ENCODE measurements around the gene FANCB.

FANCB gene

GRCh38 chrX:14903891-14904290 lies 31.0 kb upstream of the FANCB start:
- H3K27ac ChIP-seq = no peak overlapping the region
- TF ChIP-seq, protein P1, sequence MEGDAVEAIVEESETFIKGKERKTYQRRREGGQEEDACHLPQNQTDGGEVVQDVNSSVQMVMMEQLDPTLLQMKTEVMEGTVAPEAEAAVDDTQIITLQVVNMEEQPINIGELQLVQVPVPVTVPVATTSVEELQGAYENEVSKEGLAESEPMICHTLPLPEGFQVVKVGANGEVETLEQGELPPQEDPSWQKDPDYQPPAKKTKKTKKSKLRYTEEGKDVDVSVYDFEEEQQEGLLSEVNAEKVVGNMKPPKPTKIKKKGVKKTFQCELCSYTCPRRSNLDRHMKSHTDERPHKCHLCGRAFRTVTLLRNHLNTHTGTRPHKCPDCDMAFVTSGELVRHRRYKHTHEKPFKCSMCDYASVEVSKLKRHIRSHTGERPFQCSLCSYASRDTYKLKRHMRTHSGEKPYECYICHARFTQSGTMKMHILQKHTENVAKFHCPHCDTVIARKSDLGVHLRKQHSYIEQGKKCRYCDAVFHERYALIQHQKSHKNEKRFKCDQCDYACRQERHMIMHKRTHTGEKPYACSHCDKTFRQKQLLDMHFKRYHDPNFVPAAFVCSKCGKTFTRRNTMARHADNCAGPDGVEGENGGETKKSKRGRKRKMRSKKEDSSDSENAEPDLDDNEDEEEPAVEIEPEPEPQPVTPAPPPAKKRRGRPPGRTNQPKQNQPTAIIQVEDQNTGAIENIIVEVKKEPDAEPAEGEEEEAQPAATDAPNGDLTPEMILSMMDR (conservative IDR thresholded peaks at IDR 0.05) = no peak

DNA sequence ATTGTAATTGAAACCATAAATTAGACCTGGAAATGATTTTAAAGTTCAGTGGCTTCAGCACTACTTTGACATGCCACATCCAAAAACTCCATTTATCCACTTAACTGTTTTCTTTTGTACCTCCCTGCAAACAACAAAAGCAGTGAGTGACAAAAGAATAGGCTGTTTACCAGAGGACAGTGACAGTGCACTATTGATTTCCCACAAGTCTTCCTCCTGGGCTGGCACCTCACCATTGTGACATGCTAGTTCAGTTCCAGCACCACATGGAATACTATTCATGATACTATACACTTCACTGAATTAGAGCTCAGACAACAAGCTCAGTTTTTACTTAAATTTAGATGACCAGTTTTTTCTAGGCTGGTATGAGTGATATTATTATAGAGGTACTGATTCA lies 29.7 kb upstream of the FANCB start:
- no peak overlapping the region for H3K27ac ChIP-seq
- TF ChIP-seq, protein P1 (conservative IDR thresholded peaks at IDR 0.05) = no peak

DNA sequence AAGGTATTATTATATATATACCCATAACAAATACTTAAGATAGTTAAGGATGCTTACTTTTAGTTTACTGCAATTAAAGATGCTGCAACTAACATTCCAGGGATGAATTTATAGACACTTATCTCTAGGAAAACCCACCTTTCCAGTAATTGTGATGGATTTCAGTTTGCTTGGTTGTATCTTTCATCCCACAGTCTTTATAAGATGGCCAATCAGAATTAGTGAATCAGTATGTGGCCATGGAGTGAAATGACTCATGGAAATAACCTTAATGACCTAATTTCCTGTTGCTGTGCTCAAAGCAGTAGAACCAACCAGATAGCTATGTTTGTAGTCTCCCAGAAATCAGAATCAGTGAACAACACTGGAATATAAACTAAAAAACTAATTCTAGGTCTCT lies 26.7 kb upstream of the FANCB start:
- TF ChIP-seq, protein P1 (conservative IDR thresholded peaks at IDR 0.05) = no peak
- H3K27ac ChIP-seq = no peak overlapping the region

DNA sequence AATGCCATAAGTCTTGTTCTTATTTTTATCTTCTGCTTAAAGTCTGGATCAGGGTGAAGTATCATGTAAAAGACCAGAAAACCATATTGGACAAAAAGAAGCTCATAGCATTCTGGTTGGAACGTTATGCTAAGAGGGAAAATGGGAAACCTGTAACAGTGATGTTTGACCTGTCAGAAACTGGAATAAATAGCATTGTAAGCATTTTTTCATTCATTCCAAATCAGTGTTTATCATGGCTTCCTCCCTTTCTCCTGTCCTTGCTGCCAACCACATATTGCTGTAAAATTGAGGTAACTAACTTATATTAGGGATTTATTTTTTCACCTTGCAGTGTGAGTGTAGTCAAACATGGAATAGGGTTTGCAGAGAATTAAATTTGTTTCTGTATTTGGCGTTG lies 24.2 kb upstream of the FANCB start:
- no peak overlapping the region for H3K27ac ChIP-seq
- TF ChIP-seq, protein P1 (conservative IDR thresholded peaks at IDR 0.05) = no peak

DNA sequence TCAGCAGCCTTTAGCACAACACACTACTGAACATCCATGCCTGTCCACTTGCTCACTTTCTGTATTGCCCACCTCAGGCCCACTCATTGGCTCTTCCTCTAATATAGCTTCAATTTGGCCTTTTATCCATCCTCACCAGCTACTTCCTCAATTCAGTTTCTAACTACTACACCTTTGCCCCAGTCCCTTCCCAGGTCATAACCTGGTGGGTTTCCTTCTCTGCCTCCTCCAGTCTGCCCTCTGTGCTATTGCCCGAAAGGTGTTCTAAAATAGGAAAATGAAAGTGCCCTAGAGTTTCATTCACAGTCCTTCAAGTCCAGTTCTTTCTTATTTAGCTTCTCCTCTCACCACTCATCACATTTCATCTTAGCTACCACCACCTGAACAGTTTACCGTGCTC lies 23.4 kb upstream of the FANCB start:
- TF ChIP-seq, protein P1 (conservative IDR thresholded peaks at IDR 0.05) = no peak
- H3K27ac ChIP-seq = no peak overlapping the region

GRCh38 chrX:14886252-14886651 lies 13.4 kb upstream of the FANCB start:
- TF ChIP-seq, protein P1 (conservative IDR thresholded peaks at IDR 0.05) = no peak
- no peak overlapping the region for H3K27ac ChIP-seq

GRCh38 chrX:14884714-14885113 lies 11.8 kb upstream of the FANCB start:
- TF ChIP-seq, protein P1 (conservative IDR thresholded peaks at IDR 0.05) = no peak
- no peak overlapping the region for H3K27ac ChIP-seq

DNA sequence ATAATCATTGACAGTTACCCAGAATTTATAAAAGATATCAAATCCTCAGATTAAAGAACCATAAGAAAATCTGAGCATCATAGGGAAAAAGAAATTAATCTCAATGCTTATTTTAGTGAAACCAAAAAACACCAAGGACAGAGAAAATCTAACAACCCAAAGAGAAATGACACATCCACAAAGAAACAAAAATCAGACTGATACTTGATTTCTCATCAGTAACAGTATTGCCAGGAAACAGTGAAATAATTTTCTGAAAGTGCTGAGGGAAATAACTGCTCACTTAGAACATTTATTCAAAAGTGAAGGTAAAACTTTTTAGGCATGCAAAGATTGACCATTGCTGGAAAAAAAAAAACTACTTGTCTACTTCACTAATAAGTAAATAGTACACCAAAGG lies 11.0 kb upstream of the FANCB start:
- H3K27ac ChIP-seq = no peak overlapping the region
- TF ChIP-seq, protein P1 (conservative IDR thresholded peaks at IDR 0.05) = no peak

Measured in VCaP (cell line).